ENCODE data around the gene PLAU.

DNA sequence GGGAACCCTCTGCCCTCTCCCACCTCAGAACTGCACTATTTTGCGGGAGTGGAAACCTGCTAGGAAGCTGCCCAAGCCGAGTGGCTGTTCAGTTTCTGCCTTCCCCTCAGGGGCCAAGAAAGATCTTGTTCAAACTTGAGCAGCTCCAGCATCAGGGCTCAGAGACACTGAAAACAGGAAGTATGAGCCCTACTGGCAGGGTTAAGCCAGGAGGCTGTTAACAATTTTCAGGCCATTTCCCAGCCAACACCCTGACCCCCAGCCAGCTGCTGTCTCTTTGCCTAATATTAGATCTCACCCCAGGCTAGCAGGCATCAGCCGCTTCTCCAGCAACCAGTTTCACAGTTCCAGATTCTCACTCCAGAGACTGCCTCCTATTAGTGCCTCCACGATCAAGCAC, 9.2 kb downstream of the PLAU start:
- TF ChIP-seq, protein P1, sequence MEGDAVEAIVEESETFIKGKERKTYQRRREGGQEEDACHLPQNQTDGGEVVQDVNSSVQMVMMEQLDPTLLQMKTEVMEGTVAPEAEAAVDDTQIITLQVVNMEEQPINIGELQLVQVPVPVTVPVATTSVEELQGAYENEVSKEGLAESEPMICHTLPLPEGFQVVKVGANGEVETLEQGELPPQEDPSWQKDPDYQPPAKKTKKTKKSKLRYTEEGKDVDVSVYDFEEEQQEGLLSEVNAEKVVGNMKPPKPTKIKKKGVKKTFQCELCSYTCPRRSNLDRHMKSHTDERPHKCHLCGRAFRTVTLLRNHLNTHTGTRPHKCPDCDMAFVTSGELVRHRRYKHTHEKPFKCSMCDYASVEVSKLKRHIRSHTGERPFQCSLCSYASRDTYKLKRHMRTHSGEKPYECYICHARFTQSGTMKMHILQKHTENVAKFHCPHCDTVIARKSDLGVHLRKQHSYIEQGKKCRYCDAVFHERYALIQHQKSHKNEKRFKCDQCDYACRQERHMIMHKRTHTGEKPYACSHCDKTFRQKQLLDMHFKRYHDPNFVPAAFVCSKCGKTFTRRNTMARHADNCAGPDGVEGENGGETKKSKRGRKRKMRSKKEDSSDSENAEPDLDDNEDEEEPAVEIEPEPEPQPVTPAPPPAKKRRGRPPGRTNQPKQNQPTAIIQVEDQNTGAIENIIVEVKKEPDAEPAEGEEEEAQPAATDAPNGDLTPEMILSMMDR (IDR thresholded peaks at IDR 0.05; ENCODE audit: low read length) = no peak
- no peak for TF ChIP-seq EZH2 (IDR thresholded peaks at IDR 0.05; ENCODE audit: borderline replicate concordance, low read length)

Measured in OCI-LY1 (cell line).